Neural cell (in vitro differentiated cells): ENCODE results near the gene ERICH6B. TPM values are rescaled to one million over a fixed set of nuclear protein-coding genes. Genes with fewer than 3 reads are reported as not detected.
"Not testable (repeated sequence)": the region's sequence is repeated elsewhere in the genome, so short reads cannot be mapped to it uniquely, and the experiment has no call there.

Source experiments
- H2AFZ ChIP-seq: fragments of 200-600, 300-800 bp; sonication (generic), shearing (Covaris generic); 2 replicates; pipeline ENCODE4 v1.6.0; 2014; ENCODE audit warnings: low read depth, mild to moderate bottlenecking, antibody characterized with exemption, low read length, moderate library complexity
- H3F3A ChIP-seq: fragments of 200-600 bp; shearing (Covaris generic); 2 replicates; pipeline ENCODE4 v1.6.1; 2016; ENCODE audit warnings: mild to moderate bottlenecking, moderate library complexity, mixed read lengths, antibody characterized with exemption, low read length; ENCODE audit not compliant: insufficient read depth, poor library complexity, severe bottlenecking
- H3K27ac ChIP-seq: fragments of 200-600, 300-800 bp; sonication (generic), shearing (Covaris generic); 2 replicates; pipeline ENCODE4 v1.5.1; 2014; ENCODE audit warnings: mild to moderate bottlenecking, low read length, moderate library complexity
- H3K27me3 ChIP-seq: fragments of 300-800, 200-600 bp; sonication (generic), shearing (Covaris generic); 2 replicates; pipeline ENCODE4 v1.6.0; 2014; ENCODE audit warnings: mild to moderate bottlenecking, low read depth, low read length, moderate library complexity; ENCODE audit not compliant: insufficient read depth
- H3K36me3 ChIP-seq: fragments of 300-800, 200-600 bp; sonication (generic), shearing (Covaris generic); 2 replicates; pipeline ENCODE4 v1.5.1; 2014; ENCODE audit warnings: mild to moderate bottlenecking, antibody characterized with exemption, low read length, moderate library complexity; ENCODE audit not compliant: insufficient read depth
- H3K4me2 ChIP-seq: fragments of 300-800, 200-600 bp; sonication (generic), shearing (Covaris generic); 2 replicates; pipeline ENCODE4 v1.6.0; 2014; ENCODE audit warnings: mild to moderate bottlenecking, low read length
- H3K4me3 ChIP-seq: fragments of 300-800, 200-600 bp; sonication (generic), shearing (Covaris generic); 2 replicates; pipeline ENCODE4 v1.5.1; 2014; ENCODE audit warnings: mild to moderate bottlenecking, low read length, moderate library complexity
- H3K79me2 ChIP-seq: fragments of 200-600 bp; shearing (Covaris generic); replicated peaks from 2 replicates; pipeline ENCODE4 v1.6.0; 2014; ENCODE audit warnings: mild to moderate bottlenecking, low read length, moderate library complexity; ENCODE audit not compliant: insufficient read depth
- H3K9ac ChIP-seq: fragments of 300-800, 200-600 bp; sonication (generic), shearing (Covaris generic); 2 replicates; pipeline ENCODE4 v1.6.1; 2016; ENCODE audit warnings: mild to moderate bottlenecking, low read length, mixed read lengths
- H3K9me2 ChIP-seq: fragments of 200-600 bp; shearing (Covaris generic); 2 replicates; pipeline ENCODE4 v1.6.1; 2016; ENCODE audit warnings: mild to moderate bottlenecking, low read length, mixed read lengths; ENCODE audit not compliant: insufficient read depth
- H3K9me3 ChIP-seq: fragments of 200-600, 300-800 bp; sonication (generic), shearing (Covaris generic); 2 replicates; pipeline ENCODE4 v1.6.1; 2016; ENCODE audit warnings: mild to moderate bottlenecking, mixed run types, low read length, moderate library complexity, mixed read lengths
- H4K20me1 ChIP-seq: fragments of 200-600 bp; shearing (Covaris generic); 2 replicates; pipeline ENCODE4 v1.6.1; 2016; ENCODE audit warnings: mild to moderate bottlenecking, mixed run types; ENCODE audit not compliant: insufficient read depth
- EP300 ChIP-seq: fragments of 450-650 bp; conservative IDR thresholded peaks from 2 replicates; pipeline ENCODE4 v1.6.1; 2014; ENCODE audit warnings: antibody characterized with exemption, mild to moderate bottlenecking, moderate library complexity; ENCODE audit not compliant: poor library complexity, severe bottlenecking
- EZH2 ChIP-seq: fragments of 200-600, 300-800 bp; shearing (Covaris generic), sonication (generic); IDR thresholded peaks from 2 replicates; pipeline ENCODE4 v1.6.1; 2014; ENCODE audit warnings: antibody characterized with exemption, low read length, borderline replicate concordance, mild to moderate bottlenecking; ENCODE audit not compliant: insufficient read depth, poor library complexity, severe bottlenecking
- MXI1 ChIP-seq: fragments of 450-650 bp; conservative IDR thresholded peaks from 2 replicates; pipeline ENCODE4 v1.6.1; 2014; ENCODE audit warnings: antibody characterized with exemption, mild to moderate bottlenecking; ENCODE audit not compliant: poor library complexity, severe bottlenecking
- POLR2AphosphoS5 ChIP-seq: IDR thresholded peaks from 2 replicates; pipeline ENCODE4 v1.6.1; 2012
- RAD21 ChIP-seq: fragments of 450-650 bp; conservative IDR thresholded peaks from 2 replicates; pipeline ENCODE4 v1.6.1; 2014; ENCODE audit warnings: antibody characterized with exemption, mild to moderate bottlenecking, moderate library complexity
- REST ChIP-seq: IDR thresholded peaks from 2 replicates; pipeline ENCODE4 v1.6.1; 2012; ENCODE audit warnings: borderline replicate concordance
- SMC3 ChIP-seq: fragments of 450-650 bp; conservative IDR thresholded peaks from 2 replicates; pipeline ENCODE4 v1.6.1; 2014; ENCODE audit warnings: antibody characterized with exemption, mild to moderate bottlenecking, moderate library complexity; ENCODE audit not compliant: poor library complexity
- TAF1 ChIP-seq: IDR thresholded peaks from 2 replicates; pipeline ENCODE4 v1.6.1; 2012; ENCODE audit warnings: low read depth
- polyA plus RNA-seq: library from polyadenylated mRNA; depleted of rRNA; stranded (reverse); fragments of >200 nt; gene quantifications from 2 replicates; pipeline ENCODE4 v1.2.3, GENCODE V29; 2014
- TF ChIP-seq, protein P1 (sequence below): fragments of 450-650 bp; IDR thresholded peaks from 2 replicates; pipeline ENCODE4 v1.5.1; 2014; ENCODE audit warnings: antibody characterized with exemption, mild to moderate bottlenecking, moderate library complexity; ENCODE audit not compliant: poor library complexity, severe bottlenecking

ERICH6B gene
- polyA plus RNA-seq, 1 donor from 2014 or later: not detected

DNA sequence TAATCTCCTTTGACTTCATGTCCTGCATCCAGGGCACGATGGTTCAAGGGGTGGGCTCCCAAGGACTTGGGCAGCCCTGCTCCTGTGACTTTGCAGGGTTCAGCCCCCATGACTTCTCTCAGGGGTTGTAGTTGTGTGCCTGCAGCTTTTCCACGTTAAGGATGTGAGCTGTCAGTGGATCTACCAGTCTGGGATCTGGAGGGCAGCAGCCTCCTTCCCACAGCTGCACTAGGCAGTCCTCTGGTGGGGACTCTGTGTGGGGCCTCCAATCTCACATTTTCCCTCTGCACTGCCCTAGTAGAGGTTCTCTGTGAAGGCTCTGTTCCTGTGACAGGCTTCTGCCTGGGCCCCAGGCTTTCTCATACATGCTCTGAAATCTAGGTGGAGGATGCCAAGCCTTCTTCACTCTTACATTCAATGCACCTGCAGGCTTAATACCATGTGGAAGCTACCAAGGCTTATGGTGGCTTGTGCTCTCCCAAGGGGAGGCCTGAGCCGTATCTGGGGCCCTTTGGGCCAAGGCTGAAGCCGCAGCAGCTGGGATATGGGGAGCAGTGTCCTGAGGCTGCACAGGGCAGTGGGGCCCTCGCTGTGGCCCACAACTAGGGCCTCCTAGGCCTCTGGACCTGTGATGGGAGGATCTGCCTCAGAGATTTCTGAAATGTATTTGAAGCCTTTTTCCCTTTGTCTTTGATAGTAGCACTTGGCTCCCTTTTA lies 39.3 kb upstream of the ERICH6B start:
- H3K9me3 ChIP-seq: no peaks in the 10 kb centered on the region
- no peak overlapping the region for H2AFZ ChIP-seq
- no peak overlapping the region for H3K4me2 ChIP-seq
- no peaks in the 10 kb centered on the region for H3K27me3 ChIP-seq
- H3K9me2 ChIP-seq: no peaks in the 10 kb centered on the region
- no peaks in the 10 kb centered on the region for H3K36me3 ChIP-seq
- no peak overlapping the region for H3K27ac ChIP-seq
- no peak overlapping the region for H3K4me3 ChIP-seq
- no peaks in the 10 kb centered on the region for H3F3A ChIP-seq
- TF ChIP-seq EZH2 (no peak), POLR2AphosphoS5 (no peak), MXI1 (no peak), EP300 (no peak)
- no peak overlapping the region for H3K9ac ChIP-seq
- H4K20me1 ChIP-seq: no peaks in the 10 kb centered on the region
- no peaks in the 10 kb centered on the region for H3K79me2 ChIP-seq

DNA sequence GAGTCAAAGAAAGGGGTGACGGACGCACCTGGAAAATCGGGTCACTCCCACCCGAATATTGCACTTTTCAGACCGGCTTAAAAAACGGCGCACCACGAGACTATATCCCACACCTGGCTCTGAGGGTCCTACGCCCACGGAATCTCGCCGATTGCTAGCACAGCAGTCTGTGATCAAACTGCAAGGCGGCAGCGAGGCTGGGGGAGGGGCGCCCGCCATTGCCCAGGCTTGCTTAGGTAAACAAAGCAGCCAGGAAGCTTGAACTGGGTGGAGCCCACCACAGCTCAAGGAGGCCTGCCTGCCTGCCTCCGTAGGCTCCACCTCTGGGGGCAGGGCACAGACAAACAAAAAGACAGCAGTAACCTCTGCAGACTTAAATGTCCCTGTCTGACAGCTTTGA lies 29.7 kb upstream of the ERICH6B start:
- not testable (repeated sequence) for H3K27me3 ChIP-seq, H3K9ac ChIP-seq, H4K20me1 ChIP-seq, H3K9me3 ChIP-seq, H3K36me3 ChIP-seq, H3K79me2 ChIP-seq, H2AFZ ChIP-seq, H3K27ac ChIP-seq, H3K4me2 ChIP-seq, H3K9me2 ChIP-seq, H3F3A ChIP-seq, H3K4me3 ChIP-seq

DNA sequence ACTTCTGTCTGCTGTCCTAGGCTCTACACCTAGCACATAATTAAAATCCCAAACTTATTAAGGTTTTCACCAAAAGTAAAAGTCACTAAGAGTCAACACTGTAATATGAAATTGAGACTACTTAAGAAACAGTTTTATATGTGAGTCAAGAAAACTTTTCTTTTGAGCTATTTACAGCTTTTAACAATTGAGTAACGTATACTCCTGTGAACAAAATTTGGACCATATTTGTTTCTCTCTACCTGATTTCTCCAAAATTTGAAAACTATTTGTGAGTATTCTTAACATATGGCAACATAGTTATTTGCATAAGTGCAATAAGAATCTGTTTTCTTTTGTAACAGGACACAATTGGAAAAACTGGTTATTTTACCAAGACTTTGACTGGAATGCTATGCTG lies 26.6 kb upstream of the ERICH6B start:
- not testable (repeated sequence) for H3K9me2 ChIP-seq, H3K27me3 ChIP-seq, H3K36me3 ChIP-seq, H2AFZ ChIP-seq, H3K4me3 ChIP-seq, H3F3A ChIP-seq, H3K4me2 ChIP-seq, H3K27ac ChIP-seq, H3K79me2 ChIP-seq, H3K9ac ChIP-seq, H4K20me1 ChIP-seq, H3K9me3 ChIP-seq

DNA sequence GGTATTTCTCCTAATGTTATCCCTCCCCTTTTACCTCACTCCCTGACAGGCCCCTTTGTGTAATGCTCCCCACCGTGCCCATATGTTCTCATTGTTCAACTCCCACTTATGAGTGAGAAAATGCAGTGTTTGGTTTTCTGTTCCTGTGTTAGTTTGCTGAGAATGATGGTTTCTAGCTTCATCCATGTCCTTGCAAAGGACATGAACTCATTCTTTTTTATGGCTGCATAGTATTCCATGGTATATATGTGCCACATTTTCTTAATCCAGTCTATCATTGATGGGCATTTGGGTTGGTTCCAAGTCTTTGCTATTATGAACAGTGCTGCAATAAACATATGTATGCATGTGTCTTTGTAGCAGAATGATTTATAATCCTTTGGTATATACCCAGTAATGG lies 19.8 kb upstream of the ERICH6B start:
- not testable (repeated sequence) for H3K9me2 ChIP-seq, H3K27ac ChIP-seq, H3F3A ChIP-seq, H3K36me3 ChIP-seq, H3K79me2 ChIP-seq, H3K4me2 ChIP-seq, H3K27me3 ChIP-seq, H2AFZ ChIP-seq, H3K4me3 ChIP-seq, H4K20me1 ChIP-seq, H3K9me3 ChIP-seq, H3K9ac ChIP-seq

DNA sequence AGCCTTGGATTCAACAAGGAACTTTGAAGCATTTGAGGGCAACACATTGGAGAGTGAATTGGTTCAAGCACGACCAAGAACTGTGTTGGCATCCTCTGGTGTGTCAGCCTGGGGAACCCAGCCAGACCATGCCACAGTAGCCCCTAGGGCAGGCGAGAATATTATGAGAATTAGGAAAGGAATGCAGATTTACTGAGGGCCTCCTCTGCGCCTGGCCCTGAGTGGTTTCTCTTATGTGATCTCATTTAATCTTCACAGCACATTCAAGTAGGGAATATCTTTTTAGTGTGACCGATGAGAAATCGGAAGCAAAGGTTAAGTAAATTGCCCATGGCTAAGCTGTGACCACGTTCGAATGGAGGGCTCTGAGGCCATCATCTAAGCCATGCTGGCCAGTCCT lies 15.3 kb upstream of the ERICH6B start:
- H3K4me2 ChIP-seq: no peak overlapping the region
- H3K79me2 ChIP-seq: no peaks in the 10 kb centered on the region
- no peak for TF ChIP-seq SMC3
- no peak for TF ChIP-seq RAD21
- no peak for TF ChIP-seq MXI1
- TF ChIP-seq REST: no peak
- TF ChIP-seq EZH2: no peak
- TF ChIP-seq EP300: no peak
- TF ChIP-seq, protein P1, sequence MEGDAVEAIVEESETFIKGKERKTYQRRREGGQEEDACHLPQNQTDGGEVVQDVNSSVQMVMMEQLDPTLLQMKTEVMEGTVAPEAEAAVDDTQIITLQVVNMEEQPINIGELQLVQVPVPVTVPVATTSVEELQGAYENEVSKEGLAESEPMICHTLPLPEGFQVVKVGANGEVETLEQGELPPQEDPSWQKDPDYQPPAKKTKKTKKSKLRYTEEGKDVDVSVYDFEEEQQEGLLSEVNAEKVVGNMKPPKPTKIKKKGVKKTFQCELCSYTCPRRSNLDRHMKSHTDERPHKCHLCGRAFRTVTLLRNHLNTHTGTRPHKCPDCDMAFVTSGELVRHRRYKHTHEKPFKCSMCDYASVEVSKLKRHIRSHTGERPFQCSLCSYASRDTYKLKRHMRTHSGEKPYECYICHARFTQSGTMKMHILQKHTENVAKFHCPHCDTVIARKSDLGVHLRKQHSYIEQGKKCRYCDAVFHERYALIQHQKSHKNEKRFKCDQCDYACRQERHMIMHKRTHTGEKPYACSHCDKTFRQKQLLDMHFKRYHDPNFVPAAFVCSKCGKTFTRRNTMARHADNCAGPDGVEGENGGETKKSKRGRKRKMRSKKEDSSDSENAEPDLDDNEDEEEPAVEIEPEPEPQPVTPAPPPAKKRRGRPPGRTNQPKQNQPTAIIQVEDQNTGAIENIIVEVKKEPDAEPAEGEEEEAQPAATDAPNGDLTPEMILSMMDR: no peak
- no peak for TF ChIP-seq TAF1
- no peak for TF ChIP-seq POLR2AphosphoS5
- H3K4me3 ChIP-seq: no peak overlapping the region
- no peak overlapping the region for H2AFZ ChIP-seq
- H3K9ac ChIP-seq: no peak overlapping the region
- H3K27me3 ChIP-seq: no peaks in the 10 kb centered on the region
- no peaks in the 10 kb centered on the region for H3F3A ChIP-seq
- H3K9me2 ChIP-seq: no peaks in the 10 kb centered on the region
- no peaks in the 10 kb centered on the region for H3K9me3 ChIP-seq
- no peaks in the 10 kb centered on the region for H3K36me3 ChIP-seq
- no peak overlapping the region for H3K27ac ChIP-seq
- H4K20me1 ChIP-seq: no peaks in the 10 kb centered on the region
